GM12874 (cell line): ENCODE measurements around the gene CAST.

Experiments used
- CTCF ChIP-seq: IDR thresholded peaks from 2 replicates; pipeline ENCODE4 v1.5.1; 2011; ENCODE audit warnings: low read depth, mild to moderate bottlenecking, control low read depth, low read length, moderate library complexity; ENCODE audit not compliant: insufficient read depth

The CAST gene

GRCh38 chr5:96761618-96762017, 99.4 kb downstream of the CAST start:
- no peak for TF ChIP-seq CTCF

- no peak for TF ChIP-seq CTCF
Measured at GRCh38 chr5:96763026-96763425, 100.8 kb downstream of the CAST start.

- TF ChIP-seq CTCF, result no peak
Measured at GRCh38 chr5:96765043-96765442, 102.9 kb downstream of the CAST start.

- no peak for TF ChIP-seq CTCF
Measured at GRCh38 chr5:96768708-96769251, 106.6 kb downstream of the CAST start.

GRCh38 chr5:96771395-96771794, 109.2 kb downstream of the CAST start:
- no peak for TF ChIP-seq CTCF

- TF ChIP-seq CTCF, result no peak
Measured at GRCh38 chr5:96772111-96772510, 109.9 kb downstream of the CAST start.

- TF ChIP-seq CTCF, result no peak
Measured at GRCh38 chr5:96772542-96772941, 110.4 kb downstream of the CAST start.
